ENCODE data around the gene OSBPL6. TPM values are rescaled to one million over a fixed set of nuclear protein-coding genes. Genes with fewer than 3 reads are reported as not detected.
"Not testable (repeated sequence)": the region's sequence is repeated elsewhere in the genome, so short reads cannot be mapped to it uniquely, and the experiment has no call there.

The OSBPL6 gene
- total RNA-seq, 1 experiment from 2014 or later, result 2.1 TPM

GRCh38 chr2:178198441-178198840, 4.1 kb downstream of the OSBPL6 start:
- ATAC-seq; POLR2A ChIA-PET; H3K36me3 ChIP-seq (ENCODE audit: control insufficient read depth, insufficient read depth, low read length); H3K27ac ChIP-seq (ENCODE audit: low read length); H3K9me3 ChIP-seq (ENCODE audit: control insufficient read depth, insufficient read depth, low read depth, low read length); H3K4me3 ChIP-seq (ENCODE audit: low read depth in 2 of 2, low read length in 2 of 2); intact Hi-C loops (cut with micrococcal nuclease; ENCODE audit: unreplicated experiment); CTCF ChIA-PET; in situ Hi-C loops (cut with HindIII; ENCODE audit: low pct_unique_long_range_greater_than_20kb, low sequenced_read_pairs); H3K4me1 ChIP-seq (ENCODE audit: control insufficient read depth, insufficient read depth, low read length); BruUV-seq (replicated peaks); DNase-seq (ENCODE audit: low read depth, low spot score): not testable (repeated sequence)
- peaks cover 32% of the 10 kb centered on the region for H3K27me3 ChIP-seq (ENCODE audit: control insufficient read depth, insufficient read depth, low read length)

GRCh38 chr2:178199334-178199733, 5.0 kb downstream of the OSBPL6 start:
- in situ Hi-C loops (cut with HindIII; ENCODE audit: low pct_unique_long_range_greater_than_20kb, low sequenced_read_pairs), result no loop called here
- intact Hi-C loops (cut with micrococcal nuclease; ENCODE audit: unreplicated experiment), result no loop called here
- no peak for ATAC-seq
- H3K36me3 ChIP-seq (ENCODE audit: control insufficient read depth, insufficient read depth, low read length), result no peaks in the 10 kb centered on the region
- peaks cover 4% of the 10 kb centered on the region; the same call in 1 of the 2 replicates for H3K4me1 ChIP-seq (ENCODE audit: control insufficient read depth, insufficient read depth, low read length)
- no TSS peak for BruUV-seq (replicated peaks)
- CTCF ChIA-PET, result no interaction called here
- no peak overlapping the region for H3K4me3 ChIP-seq (ENCODE audit: low read depth in 2 of 2, low read length in 2 of 2)
- TF ChIP-seq SIN3A (IDR thresholded peaks at IDR 0.05; ENCODE audit: borderline replicate concordance, insufficient read depth, low read depth, low read length) (no peak), POLR2AphosphoS5 (IDR thresholded peaks at IDR 0.05; ENCODE audit: low read depth, low read length) (no peak), CTCF (IDR thresholded peaks at IDR 0.05) (no peak), TCF7L2 (IDR thresholded peaks at IDR 0.05; ENCODE audit: low read depth, low read length) (no peak)
- TF ChIP-seq, protein P1, sequence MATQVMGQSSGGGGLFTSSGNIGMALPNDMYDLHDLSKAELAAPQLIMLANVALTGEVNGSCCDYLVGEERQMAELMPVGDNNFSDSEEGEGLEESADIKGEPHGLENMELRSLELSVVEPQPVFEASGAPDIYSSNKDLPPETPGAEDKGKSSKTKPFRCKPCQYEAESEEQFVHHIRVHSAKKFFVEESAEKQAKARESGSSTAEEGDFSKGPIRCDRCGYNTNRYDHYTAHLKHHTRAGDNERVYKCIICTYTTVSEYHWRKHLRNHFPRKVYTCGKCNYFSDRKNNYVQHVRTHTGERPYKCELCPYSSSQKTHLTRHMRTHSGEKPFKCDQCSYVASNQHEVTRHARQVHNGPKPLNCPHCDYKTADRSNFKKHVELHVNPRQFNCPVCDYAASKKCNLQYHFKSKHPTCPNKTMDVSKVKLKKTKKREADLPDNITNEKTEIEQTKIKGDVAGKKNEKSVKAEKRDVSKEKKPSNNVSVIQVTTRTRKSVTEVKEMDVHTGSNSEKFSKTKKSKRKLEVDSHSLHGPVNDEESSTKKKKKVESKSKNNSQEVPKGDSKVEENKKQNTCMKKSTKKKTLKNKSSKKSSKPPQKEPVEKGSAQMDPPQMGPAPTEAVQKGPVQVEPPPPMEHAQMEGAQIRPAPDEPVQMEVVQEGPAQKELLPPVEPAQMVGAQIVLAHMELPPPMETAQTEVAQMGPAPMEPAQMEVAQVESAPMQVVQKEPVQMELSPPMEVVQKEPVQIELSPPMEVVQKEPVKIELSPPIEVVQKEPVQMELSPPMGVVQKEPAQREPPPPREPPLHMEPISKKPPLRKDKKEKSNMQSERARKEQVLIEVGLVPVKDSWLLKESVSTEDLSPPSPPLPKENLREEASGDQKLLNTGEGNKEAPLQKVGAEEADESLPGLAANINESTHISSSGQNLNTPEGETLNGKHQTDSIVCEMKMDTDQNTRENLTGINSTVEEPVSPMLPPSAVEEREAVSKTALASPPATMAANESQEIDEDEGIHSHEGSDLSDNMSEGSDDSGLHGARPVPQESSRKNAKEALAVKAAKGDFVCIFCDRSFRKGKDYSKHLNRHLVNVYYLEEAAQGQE (IDR thresholded peaks at IDR 0.05; ENCODE audit: insufficient read depth in 1 of 2, low read depth in 2 of 2, low read length in 1 of 2), result no peak
- POLR2A ChIA-PET, result no interaction called here
- DNase-seq (ENCODE audit: low read depth, low spot score), result no peak
- H3K9me3 ChIP-seq (ENCODE audit: control insufficient read depth, insufficient read depth, low read depth, low read length), result no peaks in the 10 kb centered on the region
- H3K27ac ChIP-seq (ENCODE audit: low read length), result no peak overlapping the region
- H3K27me3 ChIP-seq (ENCODE audit: control insufficient read depth, insufficient read depth, low read length), result peaks cover 32% of the 10 kb centered on the region

DNA sequence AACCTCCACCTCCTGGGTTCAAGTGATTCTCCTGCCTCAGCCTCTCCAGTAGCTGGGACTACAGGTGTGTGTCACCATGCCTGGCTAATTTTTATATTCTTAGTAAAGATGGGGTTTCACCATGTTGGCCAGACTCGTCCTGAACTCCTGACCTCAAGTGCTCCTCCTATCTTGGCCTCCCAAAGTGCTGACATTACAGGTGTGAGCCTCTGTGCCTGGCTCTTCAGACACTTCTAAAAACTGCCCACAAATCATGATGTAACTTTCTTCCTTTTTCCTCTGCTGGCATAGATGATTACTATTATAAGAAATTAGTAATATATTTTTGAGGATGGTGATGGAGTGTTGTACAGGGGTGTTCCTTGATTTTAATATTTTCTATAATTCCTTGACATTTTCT, 6.0 kb downstream of the OSBPL6 start:
- no peak for TF ChIP-seq TCF7L2 (IDR thresholded peaks at IDR 0.05; ENCODE audit: low read depth, low read length)
- TF ChIP-seq POLR2AphosphoS5 (IDR thresholded peaks at IDR 0.05; ENCODE audit: low read depth, low read length), result no peak
- no peak for TF ChIP-seq SIN3A (IDR thresholded peaks at IDR 0.05; ENCODE audit: borderline replicate concordance, insufficient read depth, low read depth, low read length)
- no peak for TF ChIP-seq CTCF (IDR thresholded peaks at IDR 0.05)
- TF ChIP-seq, protein P1 (IDR thresholded peaks at IDR 0.05; ENCODE audit: insufficient read depth in 1 of 2, low read depth in 2 of 2, low read length in 1 of 2), result no peak
- no peak overlapping the region for H3K4me3 ChIP-seq (ENCODE audit: low read depth in 2 of 2, low read length in 2 of 2)
- no peaks in the 10 kb centered on the region for H3K36me3 ChIP-seq (ENCODE audit: control insufficient read depth, insufficient read depth, low read length)
- BruUV-seq (replicated peaks), result no TSS peak
- ATAC-seq (no peak), DNase-seq (ENCODE audit: low read depth, low spot score) (no peak)
- intact Hi-C loops (cut with micrococcal nuclease; ENCODE audit: unreplicated experiment), result no loop called here
- in situ Hi-C loops (cut with HindIII; ENCODE audit: low pct_unique_long_range_greater_than_20kb, low sequenced_read_pairs), result no loop called here
- CTCF ChIA-PET, result no interaction called here
- peaks cover 4% of the 10 kb centered on the region; the same call in 1 of the 2 replicates for H3K4me1 ChIP-seq (ENCODE audit: control insufficient read depth, insufficient read depth, low read length)
- POLR2A ChIA-PET, result no interaction called here
- no peak overlapping the region for H3K27ac ChIP-seq (ENCODE audit: low read length)
- no peaks in the 10 kb centered on the region for H3K9me3 ChIP-seq (ENCODE audit: control insufficient read depth, insufficient read depth, low read depth, low read length)
- H3K27me3 ChIP-seq (ENCODE audit: control insufficient read depth, insufficient read depth, low read length), result peaks cover 32% of the 10 kb centered on the region

Data from Panc1 (cell line).